ENCODE data around the gene ROBO1.
"Not testable (repeated sequence)": the region's sequence is repeated elsewhere in the genome, so short reads cannot be mapped to it uniquely, and the experiment has no call there.

The ROBO1 gene

DNA sequence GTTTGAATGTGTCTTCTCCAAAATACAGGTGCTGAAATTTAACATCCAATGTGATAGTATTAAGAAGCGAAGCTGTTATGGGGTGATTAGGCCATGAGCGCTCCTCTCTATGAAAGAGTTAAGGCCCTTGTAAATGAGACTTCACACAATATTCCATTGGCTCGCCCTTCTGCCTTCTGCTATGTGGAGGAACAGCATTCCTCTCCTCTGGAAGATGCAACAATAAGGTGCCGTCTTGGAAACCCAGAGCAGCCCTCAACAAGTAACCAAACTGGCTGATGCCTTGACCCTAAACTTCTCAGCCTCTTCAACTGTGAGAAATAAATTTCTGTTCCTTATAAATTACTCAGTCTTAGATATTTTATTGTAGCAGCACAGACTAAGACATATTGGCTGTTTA lies 874.6 kb downstream of the ROBO1 start:
- DNase-seq: no peak

DNA sequence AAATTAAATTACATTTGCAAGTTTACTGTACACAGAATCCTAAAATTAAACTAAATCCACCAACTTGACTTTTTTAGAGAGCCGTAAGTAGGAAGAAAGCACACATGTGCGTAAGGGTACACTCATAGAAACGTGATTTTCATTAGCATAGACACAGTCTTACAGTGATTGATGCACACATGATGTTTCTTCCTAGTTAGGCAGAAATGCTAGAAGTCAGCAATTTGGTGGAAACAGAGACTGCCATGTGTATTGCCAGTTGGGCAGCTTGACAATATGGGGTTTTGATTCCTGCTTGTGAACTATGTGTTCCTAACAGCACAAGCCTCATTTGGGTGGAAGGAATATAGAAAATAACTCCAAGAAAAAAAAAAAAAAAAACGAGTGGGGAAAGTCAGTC lies 878.5 kb downstream of the ROBO1 start:
- DNase-seq: no peak

DNA sequence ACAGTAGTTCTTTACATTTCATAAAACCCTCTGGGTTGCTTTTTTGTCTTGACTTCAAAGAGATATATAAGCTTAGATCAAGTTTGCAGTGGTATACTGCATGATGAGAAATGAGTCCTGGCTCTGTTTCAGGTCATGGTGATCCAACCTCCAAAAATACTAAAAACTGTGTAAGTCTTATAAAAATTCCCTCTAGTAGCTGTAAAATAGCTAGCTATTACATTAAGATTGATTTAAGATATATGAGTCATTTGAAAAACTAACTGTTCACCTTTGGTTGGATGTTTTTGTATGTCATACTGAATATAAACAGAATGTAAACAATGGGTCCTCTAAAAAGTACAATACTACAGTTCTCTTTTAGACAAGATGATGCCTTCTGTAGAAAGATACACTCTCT lies 879.2 kb downstream of the ROBO1 start:
- no peak for DNase-seq

DNA sequence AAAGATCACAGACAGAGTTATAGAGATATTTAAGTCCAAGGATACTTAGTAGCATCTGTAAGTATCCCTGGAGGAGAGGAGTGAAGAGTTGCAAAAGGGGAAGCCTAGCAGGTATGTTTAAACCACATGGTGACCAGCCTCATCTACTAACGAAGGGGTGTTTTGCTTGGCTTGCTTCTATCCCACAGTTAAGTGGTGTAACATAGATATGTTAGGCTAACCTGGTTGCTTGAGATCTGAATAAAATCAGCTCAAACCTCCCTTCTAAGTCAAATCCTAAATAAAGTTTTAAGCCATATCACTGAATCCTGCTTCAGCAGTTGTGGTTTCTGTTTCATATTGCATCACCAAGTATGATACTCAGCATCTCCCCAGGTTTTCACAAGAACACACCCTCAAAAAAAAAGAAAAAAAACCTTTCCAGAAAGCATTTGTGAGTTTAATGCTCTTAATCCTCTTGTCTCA lies 880.2 kb downstream of the ROBO1 start:
- DNase-seq: no peak

DNA sequence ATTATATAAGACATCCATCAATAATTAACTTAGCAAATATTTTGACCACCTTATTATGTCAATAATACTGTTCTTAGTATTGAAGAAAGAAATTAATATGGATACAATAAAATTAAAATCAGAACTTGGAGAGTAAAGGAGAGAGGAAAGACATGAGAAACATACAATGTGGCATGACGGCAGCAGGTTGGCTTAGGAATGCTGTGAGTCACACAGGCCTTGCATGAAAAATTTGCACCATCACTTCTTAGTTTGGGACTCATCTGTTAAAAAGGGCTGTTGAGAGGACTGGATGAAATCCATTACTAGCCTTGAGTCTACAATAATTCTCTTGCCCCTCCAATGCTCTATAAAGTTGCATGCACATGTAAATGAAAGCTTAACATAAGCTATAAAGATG lies 880.8 kb downstream of the ROBO1 start:
- no peak for DNase-seq

DNA sequence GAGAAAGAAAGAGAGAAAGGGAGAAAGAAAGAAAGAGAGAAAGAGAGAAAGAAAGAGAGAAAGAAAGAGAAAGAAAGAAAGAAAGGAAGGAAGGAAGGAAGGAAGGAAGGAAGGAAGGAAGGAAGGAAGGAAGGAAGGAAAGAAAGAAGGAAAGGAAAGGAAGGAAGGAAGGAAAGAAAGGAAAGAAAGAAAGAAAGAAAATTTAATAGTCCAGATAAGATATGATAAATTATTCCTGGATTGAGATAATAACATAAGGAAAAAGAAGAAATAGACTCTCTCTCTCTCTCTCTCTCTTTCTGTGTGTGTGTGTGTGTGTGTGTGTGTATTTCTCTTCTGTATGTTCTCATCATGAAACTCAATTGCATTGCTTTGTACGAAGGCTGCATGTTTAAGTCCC lies 883.2 kb downstream of the ROBO1 start:
- DNase-seq: not testable (repeated sequence)

DNA sequence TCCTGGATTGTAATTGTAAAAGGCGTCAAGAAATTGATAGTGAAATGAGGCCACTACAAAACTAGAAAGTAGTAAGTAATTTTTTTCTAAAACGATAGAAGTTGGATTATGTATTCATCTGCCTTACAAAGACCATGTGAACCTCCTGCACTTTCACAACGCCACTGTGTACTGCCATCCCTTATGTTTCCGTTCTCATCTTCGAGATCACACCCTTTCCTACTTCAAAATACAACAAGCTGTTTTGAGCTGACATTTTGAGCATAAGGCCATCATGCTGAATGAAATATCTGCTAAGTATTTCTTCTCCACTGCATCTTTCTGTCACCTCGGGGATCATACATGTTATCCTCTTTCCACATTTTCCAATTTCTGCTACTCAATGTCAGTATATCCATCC lies 885.5 kb downstream of the ROBO1 start:
- no peak for DNase-seq

DNA sequence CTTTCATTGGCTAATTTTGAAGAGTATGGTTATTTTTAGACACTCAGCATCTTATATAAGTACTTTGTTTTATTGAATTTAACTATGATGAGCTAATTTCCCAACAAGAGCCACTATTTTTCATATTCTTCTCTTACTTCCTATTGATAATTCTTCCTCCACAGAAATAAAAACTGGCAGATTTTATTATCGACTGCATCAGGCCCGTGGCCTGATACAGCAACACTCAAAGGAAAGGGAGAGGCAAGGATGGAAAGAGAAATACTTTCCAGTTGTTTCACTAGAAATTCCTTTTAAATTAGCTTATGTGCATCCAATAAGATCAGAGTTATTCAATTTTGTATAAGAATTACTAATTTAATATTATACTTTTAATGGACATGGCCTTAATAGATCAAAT lies 886.3 kb downstream of the ROBO1 start:
- DNase-seq: no peak

DNA sequence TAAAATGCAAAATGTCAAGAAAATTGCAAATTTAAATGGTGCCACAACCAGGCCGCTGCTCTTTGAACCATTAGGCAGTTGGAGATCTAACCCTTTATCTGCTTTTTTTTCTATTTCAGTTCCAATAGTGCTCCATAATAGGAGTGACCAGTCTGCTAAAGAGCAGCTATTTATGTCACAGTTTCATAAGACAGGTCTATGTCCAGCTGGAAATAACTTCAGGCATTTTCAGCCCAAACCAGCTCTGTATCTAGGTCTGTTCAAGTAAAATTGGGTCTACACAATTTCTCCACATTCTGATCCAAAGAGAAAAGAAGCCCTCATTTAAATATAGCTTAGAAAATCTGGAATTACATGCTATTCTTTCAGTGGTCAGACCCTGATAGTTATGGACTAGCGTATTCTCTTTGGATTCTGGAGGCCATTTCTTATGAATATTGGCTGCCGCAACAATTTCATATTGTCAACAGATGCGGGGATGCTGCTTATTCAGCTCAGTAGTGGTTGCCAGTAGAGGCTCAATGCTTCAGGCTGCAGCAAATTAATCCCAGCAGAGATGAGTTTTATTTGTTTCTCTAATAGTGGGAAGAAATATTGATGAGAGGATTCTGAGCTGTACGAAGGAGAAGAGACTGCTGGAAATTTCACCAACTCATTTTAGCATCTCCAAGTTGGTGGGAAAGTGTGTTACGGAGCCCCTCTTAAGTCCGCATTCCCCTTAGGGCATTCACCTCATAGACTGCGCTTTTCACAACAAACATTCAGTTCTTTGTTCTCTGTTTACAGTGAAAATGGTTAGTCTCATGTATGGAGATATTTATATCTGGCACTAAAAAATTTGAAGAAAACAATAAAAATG lies 887.0 kb downstream of the ROBO1 start:
- DNase-seq: no peak

DNA sequence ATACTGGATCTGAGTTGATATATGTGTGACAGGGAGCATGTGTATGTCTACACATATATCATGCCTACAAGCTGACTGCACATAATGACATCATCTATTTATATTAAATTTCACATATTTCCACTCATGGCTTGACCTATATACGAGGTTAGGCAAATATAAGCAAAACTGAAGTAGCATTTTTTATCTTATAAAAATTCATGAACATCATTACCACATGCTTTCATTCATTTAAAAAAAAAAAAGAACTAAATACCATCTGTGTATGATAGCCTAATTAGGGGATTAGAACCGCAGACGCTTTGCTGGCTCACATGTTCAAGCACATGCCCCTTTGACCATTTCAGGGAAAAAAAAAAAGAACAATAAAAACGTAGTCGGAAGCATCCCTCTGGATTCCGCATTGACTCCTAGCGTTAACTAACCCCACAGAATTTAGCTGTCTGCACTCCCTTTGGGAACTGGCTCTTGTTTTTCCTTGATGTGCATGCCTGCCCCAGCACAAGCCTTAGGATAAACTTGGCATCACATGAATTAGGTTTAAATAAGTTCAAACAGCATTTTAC lies 888.4 kb downstream of the ROBO1 start:
- no peak for DNase-seq

DNA sequence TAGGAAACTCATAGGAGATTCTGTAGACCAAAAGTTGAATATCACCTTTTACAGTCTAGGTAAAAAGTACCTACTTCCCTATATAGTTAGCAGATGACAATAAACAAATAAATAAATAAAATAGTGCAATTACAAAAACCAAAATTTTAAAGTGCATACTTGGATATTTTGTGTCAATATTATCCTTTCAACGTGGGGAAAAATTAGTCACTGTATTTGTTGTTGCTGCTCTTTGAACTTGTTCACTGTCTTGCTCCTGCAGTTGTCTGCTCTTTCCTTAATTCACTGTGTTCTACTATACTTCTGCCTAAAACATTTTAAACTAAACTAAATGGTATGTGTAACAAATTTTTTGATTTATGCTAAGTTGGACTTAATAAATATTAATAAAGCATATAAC lies 889.0 kb downstream of the ROBO1 start:
- no peak for DNase-seq

DNA sequence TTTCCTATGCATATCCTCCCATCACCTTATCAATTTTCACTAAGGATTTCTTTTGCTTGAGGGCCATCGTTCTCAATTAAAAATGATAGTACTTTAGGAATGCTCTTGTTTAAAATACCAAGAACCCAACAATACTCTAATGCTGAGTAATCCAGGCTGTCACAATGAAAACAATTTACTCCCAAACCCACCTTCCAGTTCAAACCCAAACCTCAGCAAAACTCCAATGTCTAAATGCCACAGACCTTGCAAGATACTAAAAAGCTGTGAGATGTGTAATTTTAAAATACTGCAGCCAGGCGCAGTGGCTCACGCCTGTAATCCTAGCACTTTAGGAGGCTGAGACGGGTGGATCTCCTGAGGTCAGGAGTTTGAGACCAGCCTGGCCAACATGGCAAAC lies 889.8 kb downstream of the ROBO1 start:
- no peak for DNase-seq

DNA sequence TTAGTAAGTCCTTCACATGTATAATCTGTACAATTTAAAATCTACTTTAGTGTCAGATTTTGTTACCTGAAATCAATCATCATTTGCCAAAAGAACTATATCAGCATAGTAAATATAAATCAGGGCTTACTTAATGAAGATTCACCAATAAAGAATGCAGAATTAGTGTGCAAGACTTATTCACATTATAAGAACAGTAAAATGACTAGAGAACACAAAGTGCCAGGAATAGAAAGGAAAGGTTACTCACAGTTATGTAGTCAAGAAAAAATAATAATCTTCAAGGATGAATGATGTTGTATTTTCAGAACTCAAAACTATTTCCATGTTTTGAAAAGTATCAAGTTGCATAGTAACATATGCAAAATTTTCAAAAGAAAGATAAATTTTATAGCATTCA lies 891.9 kb downstream of the ROBO1 start:
- no peak for DNase-seq

DNA sequence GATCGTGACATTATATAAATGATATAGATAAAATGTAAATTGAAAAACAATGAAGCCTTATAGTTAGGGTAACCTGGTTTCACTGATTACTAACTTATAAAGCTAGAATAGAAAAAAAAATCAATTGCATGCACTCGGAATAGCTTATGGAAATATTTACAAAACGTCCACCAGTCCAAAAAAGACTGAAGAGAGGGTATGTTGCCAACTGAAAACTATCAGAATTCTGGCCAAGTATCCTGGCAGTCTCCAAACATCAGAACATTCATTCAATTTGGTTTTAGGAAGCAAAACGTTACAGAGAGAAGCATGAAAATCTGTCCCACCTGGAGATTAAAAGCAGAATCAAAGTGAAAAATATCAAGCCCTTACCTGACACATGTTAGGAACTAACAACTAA lies 892.4 kb downstream of the ROBO1 start:
- DNase-seq: no peak

DNA sequence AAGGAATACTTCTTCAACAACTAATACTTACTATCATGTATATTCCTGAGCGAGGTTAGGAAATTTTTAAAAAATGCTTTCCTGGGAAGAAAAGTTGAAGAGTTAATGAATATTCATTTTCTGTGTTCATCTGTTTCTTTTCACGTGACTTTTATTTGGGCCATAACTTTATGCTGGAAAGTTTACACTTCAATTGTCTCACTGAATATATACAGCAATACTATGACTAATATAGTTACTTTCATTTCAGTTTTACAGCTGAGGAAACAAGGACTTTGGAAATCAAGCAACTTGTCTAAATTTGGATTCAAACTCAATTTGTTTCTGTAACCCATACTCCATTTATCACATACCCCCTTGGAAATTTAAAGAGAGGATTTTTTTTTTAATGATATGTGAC lies 894.2 kb downstream of the ROBO1 start:
- DNase-seq: no peak

DNA sequence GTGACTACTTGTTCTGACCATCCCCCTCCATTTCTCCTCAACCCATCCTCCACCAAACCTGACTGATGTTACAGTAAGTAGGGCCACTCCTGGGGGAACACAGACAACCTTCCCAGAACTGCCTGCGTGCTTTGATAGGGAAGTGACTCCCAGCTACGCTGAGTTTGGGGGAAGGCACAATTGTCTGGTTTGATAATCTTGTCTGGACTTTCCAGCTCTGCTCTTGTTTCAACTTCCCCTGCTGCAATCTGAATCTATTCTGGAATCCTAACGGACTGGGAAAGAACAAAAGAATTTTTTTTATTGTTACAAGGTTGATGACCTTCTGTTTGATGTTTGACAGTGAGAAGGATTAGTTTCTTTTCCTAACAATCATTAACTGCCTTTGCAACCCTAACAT lies 895.6 kb downstream of the ROBO1 start:
- no peak for DNase-seq

DNA sequence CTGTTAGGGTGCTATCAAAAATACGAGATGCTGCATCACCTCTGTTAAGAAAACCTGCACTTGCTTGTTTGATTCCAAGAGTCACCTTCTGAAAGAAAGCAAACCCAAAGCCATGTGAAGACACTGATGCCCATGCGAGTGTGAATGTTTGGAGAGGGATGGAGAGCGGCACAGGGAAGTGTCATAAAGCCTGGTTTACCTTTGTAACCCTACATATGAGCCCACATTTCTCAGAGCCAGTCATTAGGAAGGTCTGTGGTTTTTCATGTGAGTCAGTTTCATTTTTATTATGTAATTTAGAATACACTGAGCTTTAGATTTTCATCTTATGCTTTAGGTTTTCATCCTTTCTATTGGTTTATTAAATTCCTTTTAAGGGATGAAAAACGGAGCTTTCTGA lies 896.8 kb downstream of the ROBO1 start:
- no peak for DNase-seq

DNA sequence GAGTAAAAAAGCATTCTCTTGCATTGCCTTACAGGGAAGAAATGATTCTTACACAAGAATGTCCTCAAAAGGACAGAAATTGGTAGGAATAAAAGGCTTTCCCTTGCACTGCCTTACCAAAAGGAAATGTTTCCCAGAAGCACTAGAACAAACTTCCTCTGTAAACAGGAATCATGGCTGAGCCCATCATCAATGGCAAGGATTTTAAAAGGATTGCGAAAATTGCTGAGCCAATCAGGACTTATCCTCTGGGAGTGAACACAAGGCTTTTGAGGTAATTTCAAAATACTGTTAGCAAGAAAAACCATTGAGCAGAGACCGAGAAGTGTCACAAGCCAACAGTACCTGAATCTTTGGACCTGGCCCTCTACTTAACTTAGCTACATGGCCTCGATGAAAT lies 897.3 kb downstream of the ROBO1 start:
- no peak for DNase-seq

DNA sequence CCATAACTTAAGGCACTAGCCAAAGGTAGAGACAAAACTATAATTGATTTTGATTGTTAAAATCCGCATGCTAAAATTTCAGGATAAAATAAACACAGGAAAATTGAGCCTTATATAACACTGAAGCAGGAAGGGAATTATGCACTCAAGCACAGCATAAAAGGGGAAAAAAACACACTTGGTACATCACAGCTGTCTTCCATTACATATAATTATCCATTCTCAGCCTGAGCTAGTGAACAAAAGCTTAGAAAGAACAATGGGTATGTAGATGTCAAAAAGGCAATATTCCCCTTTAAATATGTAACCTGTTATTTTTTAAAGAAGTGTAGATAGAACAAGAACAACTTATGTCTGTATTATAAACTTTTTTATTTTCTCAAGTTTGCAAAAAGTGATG lies 899.2 kb downstream of the ROBO1 start:
- no peak for DNase-seq

DNA sequence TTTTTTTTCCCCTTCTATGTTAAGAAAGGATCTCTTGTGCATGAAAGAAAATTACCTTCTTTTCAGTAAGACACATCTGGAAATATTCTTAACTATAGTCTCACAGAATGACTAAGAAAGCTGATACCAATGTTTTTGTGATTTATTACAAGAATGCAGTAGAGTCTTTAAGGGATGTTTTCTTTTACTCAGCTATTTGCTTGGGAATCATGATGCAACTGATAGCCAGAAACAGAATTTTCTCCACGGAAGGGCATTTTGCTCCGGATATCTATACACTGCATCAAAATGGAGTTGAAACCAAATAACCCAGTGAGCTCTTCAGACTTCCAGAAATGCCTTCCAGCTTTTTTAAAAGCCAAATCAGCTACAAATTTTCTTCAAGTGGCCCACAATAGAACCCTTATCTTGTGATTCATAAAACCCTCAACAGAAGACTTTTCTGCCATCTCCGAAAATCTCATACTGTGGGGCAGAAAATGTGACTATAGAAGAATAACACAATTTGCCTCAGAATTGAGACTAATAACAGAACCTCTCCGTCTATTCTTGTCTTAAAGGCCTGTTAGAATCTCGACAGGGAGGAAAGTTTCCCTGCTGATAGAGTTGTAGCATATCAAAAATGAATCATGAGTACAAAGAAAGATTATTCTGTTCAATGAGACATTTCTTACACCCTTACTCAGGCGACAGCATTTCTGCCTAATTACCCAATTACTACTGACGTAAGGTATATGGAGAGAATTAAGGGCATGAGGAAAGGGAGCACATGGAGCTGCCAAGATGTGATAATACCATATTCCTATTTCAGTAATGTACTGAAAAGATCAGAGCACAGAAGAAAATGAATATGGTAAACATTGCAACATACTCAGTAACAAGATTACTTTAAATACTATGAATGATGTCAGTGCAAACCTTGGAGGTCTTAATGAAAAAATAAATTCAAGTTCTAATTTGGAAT lies 900.1 kb downstream of the ROBO1 start:
- no peak for DNase-seq

DNA sequence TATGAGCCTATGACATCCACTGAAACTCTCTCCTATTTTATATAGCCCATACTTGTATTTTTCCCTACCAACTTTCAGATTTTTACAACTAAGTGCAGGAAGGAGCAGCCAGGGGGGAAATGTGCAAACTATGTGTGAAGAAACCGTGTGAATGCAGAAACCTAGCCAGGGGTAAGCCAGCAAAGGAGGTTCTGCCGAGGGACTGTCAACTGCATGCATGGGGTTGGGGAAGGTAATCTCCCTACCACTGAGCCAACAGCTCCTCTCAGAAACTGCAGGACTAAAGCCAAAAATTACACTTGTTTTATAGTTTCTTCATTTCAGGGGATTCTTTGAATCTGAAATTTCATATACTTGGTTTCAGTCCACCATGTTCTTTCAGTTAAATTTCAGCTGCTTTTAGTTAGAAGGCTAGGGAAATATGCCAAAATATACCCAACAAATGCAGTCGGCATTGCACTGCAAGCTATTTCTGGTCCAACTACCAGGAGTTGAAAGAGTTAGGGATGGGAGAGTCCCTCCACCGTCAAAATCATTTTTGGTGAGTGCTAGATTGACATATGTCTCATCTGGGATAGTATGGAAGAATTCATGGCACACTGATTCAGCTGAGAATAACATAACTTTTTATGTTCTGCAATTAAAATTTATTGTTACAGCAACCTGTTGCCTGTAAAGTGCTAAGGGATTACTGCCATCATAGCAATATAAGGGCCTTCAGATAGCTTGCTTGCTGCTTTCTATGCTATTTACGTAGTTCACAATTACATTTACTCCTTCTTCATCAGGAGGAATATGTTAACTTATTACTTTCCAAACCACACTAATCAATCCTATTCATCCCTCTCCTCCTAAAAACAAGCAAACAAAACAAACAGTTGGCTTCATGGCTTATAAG lies 904.2 kb downstream of the ROBO1 start:
- DNase-seq: no peak

DNA sequence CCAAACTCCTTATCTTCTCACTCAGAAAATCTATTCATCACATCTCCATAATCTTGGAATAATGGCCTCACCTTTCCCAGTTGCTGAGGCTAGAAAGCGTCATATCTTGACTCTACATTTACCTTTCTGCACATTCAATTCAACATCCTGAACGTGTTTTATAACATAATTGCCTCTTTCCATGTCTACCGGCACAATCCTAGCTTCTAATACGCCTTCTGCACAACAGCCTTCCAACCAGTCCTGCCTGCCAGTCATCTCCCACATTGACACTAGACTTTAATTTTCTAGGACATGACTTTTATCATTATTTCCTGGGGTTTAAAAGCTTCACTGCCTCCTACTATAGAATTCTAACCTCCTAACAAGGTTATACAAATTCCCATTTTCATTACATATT lies 906.6 kb downstream of the ROBO1 start:
- DNase-seq: no peak

DNA sequence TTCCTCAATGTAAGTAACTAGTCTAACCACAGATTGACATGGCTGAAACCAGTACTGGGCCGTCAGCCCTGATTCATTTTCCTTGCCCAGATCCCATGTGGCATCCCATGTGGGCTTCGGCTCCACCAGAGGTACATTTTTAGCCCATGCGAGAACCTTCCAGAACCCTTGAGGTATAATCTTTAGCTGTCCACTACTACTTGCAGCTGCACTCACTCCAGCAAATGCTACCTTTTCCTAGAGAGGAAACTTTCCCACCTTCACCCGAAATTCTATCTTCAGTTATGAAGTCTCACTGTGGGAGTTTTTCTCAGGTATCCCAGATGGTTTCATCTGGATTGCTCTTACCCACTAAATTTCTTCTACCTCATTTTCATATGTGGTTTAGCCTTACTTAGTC lies 907.2 kb downstream of the ROBO1 start:
- no peak for DNase-seq
